NCI-H2196 treated with DMSO at 0.1 percent for 48 hours (cell line): ENCODE results near the gene SYTL2.

Source experiments
- DNase-seq: peaks from one replicate; lab custom pipeline; 2025; ENCODE audit not compliant: unreplicated experiment; lab: John Stamatoyannopoulos, UW

Gene SYTL2

GRCh38 chr11:85767246-85767945 lies 43.5 kb downstream of the SYTL2 start:
- DNase-seq = no peak

GRCh38 chr11:85766721-85767161 lies 44.2 kb downstream of the SYTL2 start:
- no peak for DNase-seq

- no peak for DNase-seq
Observed at GRCh38 chr11:85764796-85765195, 46.1 kb downstream of the SYTL2 start.

GRCh38 chr11:85762226-85762625 lies 48.7 kb downstream of the SYTL2 start:
- no peak for DNase-seq

- no peak for DNase-seq
Observed at GRCh38 chr11:85759915-85760314, 51.0 kb downstream of the SYTL2 start.

GRCh38 chr11:85758480-85759039 lies 52.4 kb downstream of the SYTL2 start:
- DNase-seq = no peak

- DNase-seq = no peak
Observed at GRCh38 chr11:85758026-85758425, 52.9 kb downstream of the SYTL2 start.

- DNase-seq = no peak
Observed at GRCh38 chr11:85756401-85757200, 54.3 kb downstream of the SYTL2 start.

- no peak for DNase-seq
Observed at GRCh38 chr11:85755701-85756100, 55.2 kb downstream of the SYTL2 start.

GRCh38 chr11:85755285-85755684 lies 55.7 kb downstream of the SYTL2 start:
- DNase-seq = no peak

GRCh38 chr11:85752890-85753581 lies 57.9 kb downstream of the SYTL2 start:
- no peak for DNase-seq

- DNase-seq = no peak
Observed at GRCh38 chr11:85752201-85752889, 58.6 kb downstream of the SYTL2 start.

- DNase-seq = no peak
Observed at GRCh38 chr11:85751724-85752123, 59.2 kb downstream of the SYTL2 start.

- DNase-seq = no peak
Observed at GRCh38 chr11:85750646-85751045, 60.3 kb downstream of the SYTL2 start.

GRCh38 chr11:85749884-85750283 lies 61.1 kb downstream of the SYTL2 start:
- no peak for DNase-seq

GRCh38 chr11:85749287-85749834 lies 61.6 kb downstream of the SYTL2 start:
- DNase-seq = no peak

GRCh38 chr11:85748455-85748891 lies 62.5 kb downstream of the SYTL2 start:
- no peak for DNase-seq

- DNase-seq = no peak
Observed at GRCh38 chr11:85746670-85747069, 64.3 kb downstream of the SYTL2 start.

GRCh38 chr11:85745626-85746025 lies 65.3 kb downstream of the SYTL2 start:
- DNase-seq = no peak

- DNase-seq = no peak
Observed at GRCh38 chr11:85742873-85743275, 68.1 kb downstream of the SYTL2 start.

GRCh38 chr11:85742348-85742747 lies 68.6 kb downstream of the SYTL2 start:
- no peak for DNase-seq
